Measurements from ENCODE around the gene MYCL.

DNA sequence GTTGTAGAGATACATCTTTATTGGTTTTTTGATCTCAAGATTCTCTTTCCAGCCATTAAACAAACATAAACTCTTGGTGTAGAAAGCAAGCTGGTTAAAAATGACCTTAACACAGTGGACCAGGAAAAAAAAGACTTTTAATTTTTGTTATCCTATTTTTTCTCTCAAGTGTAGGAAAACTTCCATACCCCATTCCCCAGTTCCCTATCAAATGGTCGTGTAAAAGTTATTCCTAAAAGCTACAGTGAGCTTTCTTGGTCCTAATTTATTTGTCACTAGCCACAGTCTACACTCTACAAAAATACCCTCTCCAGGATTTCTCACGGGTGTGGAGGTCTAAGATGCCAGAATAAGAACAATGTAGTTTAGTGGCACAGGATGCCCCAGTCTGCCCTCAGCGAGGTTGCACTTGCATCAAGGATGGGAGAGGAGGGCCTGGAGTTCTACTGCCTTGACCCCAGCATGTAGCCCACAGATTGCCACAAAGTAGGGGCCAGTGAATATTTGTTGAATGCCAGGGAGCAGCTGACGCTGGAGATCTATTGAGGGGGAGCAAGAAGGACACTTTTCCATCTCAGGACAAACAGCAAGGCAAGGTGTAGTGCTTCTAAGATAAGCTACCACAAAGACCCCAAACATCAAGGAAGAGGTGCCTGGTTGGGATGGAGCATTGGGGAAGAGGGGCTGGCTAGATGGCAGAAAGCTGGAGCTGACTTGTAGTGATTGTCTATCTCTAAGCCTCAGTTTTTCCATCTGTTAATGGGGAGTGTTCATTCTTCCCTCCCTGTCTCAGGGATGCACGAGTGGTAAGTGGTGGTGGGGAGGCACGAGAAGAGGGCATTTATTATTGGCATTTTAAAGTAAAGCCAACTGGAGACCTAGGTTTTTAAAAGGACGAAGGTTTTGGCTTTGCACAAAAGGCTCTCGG is 1.8 kb downstream of the MYCL start:
- TF ChIP-seq, protein P1, sequence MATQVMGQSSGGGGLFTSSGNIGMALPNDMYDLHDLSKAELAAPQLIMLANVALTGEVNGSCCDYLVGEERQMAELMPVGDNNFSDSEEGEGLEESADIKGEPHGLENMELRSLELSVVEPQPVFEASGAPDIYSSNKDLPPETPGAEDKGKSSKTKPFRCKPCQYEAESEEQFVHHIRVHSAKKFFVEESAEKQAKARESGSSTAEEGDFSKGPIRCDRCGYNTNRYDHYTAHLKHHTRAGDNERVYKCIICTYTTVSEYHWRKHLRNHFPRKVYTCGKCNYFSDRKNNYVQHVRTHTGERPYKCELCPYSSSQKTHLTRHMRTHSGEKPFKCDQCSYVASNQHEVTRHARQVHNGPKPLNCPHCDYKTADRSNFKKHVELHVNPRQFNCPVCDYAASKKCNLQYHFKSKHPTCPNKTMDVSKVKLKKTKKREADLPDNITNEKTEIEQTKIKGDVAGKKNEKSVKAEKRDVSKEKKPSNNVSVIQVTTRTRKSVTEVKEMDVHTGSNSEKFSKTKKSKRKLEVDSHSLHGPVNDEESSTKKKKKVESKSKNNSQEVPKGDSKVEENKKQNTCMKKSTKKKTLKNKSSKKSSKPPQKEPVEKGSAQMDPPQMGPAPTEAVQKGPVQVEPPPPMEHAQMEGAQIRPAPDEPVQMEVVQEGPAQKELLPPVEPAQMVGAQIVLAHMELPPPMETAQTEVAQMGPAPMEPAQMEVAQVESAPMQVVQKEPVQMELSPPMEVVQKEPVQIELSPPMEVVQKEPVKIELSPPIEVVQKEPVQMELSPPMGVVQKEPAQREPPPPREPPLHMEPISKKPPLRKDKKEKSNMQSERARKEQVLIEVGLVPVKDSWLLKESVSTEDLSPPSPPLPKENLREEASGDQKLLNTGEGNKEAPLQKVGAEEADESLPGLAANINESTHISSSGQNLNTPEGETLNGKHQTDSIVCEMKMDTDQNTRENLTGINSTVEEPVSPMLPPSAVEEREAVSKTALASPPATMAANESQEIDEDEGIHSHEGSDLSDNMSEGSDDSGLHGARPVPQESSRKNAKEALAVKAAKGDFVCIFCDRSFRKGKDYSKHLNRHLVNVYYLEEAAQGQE (IDR thresholded peaks at IDR 0.05; ENCODE audit: insufficient read depth in 1 of 2, low read depth in 2 of 2, low read length in 1 of 2) = no peak
- TF ChIP-seq, protein P2, sequence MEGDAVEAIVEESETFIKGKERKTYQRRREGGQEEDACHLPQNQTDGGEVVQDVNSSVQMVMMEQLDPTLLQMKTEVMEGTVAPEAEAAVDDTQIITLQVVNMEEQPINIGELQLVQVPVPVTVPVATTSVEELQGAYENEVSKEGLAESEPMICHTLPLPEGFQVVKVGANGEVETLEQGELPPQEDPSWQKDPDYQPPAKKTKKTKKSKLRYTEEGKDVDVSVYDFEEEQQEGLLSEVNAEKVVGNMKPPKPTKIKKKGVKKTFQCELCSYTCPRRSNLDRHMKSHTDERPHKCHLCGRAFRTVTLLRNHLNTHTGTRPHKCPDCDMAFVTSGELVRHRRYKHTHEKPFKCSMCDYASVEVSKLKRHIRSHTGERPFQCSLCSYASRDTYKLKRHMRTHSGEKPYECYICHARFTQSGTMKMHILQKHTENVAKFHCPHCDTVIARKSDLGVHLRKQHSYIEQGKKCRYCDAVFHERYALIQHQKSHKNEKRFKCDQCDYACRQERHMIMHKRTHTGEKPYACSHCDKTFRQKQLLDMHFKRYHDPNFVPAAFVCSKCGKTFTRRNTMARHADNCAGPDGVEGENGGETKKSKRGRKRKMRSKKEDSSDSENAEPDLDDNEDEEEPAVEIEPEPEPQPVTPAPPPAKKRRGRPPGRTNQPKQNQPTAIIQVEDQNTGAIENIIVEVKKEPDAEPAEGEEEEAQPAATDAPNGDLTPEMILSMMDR (IDR thresholded peaks at IDR 0.05) = no peak
- TF ChIP-seq POLR2AphosphoS5 (IDR thresholded peaks at IDR 0.05; ENCODE audit: low read depth, low read length) (no peak), SIN3A (IDR thresholded peaks at IDR 0.05; ENCODE audit: borderline replicate concordance, insufficient read depth, low read depth, low read length) (no peak)

Data from Panc1 (cell line).